Iris pigment epithelial cell (primary cell): Measurements from ENCODE around the gene NGEF.
A peak's percentile ranks its signal among the peaks of the same experiment; 100 is the strongest.

ENCODE experiments used
- DNase-seq: peaks from one replicate; pipeline ENCODE4 v3.0.0-alpha.2; 2011; ENCODE audit warnings: low read depth

Gene NGEF

DNA sequence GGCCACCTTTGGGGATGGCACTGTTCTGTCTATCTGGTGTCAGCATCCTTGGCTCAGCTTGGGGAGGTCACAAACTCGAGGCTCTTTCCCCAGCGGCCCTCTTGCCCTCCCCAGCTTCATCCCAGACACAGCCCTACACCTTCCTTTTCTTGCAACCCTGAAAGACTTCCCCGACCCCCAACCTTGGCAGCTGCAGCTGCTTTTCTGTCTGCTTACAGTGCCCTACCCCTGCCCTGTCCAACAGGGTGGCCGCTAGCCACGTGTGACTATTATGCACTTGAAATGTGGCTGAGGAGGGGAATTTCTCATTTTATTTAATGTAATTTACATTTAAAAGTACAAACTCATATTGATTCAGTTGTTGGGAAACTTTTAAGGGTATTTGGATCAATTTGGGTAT, 41.3 kb downstream of the NGEF start:
- no peak for DNase-seq

DNA sequence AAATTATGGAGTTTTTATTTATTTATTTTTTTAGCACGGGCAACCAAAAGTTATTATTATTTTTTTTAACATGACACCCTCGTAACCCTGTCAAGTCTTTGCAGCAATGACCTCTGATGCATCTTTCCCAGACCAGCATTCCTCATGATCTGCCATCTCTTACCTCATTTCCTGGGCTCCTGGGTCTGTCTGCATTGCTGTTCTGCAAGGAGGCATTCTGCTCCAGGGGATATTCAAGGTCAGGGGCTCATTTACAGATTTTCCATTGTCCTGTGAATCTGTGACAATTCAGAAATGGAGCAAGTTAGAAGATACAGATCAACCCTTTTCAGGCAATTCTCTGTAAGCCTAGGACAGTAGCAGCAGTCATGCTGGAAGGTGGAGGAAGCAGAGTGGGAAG, 43.0 kb downstream of the NGEF start:
- peak; percentile 42 for DNase-seq

DNA sequence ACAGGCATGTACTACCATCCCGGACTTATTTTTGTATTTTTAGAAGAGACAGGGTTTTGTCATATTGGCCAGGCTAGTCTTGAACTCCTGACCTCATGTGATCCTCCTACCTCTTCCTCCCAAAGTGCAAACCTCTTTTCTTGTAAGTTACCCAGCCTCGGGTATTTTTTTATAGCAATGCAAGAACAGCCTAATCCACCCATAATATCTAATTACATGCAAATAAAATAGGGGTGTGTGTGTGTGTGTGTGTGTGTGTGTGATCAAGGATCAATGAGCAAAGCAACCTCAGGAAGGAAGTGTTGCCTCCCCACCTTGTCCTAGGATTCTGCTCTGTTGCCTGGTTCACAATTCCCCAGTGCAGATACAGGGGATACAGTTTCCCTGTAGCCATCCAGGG, 45.6 kb downstream of the NGEF start:
- no peak for DNase-seq

DNA sequence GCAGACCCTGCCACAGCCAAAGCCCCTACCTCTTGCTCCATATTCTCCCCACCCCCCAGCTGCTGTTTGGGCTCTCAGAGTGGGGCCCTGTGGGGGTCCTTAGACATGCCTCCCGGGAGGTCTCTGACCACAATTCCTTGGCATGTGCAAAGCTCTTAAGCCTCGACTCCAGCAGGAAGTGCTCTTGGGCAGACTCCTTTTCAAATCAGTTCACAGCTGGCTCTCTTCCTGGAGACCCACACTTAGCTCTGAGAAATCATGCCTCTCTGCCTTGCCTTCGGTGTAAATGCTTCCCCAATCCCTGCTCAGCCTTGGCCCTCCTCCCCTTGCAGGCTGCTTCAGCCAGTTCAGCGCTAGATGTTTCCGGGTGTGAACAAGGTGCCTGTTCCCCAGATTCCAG, 46.9 kb downstream of the NGEF start:
- DNase-seq: no peak

DNA sequence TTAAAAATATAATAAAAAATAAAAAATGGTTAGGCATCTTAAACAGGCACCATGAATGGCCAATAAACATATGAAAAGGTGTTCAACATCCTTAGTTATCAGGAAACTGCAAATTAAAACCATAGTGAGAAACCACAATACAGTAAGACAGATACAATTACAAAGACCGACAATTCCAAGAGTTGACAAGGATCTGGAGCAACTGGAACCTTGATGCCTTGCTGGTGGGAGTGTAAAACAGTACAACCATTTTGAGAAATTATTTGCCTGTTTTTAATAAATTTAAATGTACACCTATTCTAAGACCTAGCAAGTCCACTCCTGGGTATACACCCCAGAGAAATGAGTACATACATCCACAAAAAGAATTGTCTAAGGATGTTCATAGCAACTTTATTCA, 49.1 kb downstream of the NGEF start:
- no peak for DNase-seq

DNA sequence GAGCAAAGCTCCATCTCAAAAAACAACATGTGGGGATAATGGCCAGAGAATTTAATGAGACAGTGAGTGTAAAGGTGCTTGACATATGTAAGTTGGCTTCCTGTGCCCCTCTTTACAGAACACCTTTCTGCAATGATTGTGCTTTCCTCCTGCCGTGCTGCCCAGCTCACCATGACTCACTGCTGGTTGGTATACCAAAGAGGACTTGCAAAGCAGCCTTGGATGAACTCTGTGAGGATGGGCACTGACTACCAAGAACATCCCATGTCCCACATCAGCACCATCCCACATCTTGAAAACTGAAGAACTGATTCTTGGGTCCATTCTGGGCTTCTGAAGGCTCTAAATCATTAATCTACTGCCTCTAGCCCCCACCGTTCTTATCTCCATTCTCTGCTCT, 52.2 kb downstream of the NGEF start:
- no peak for DNase-seq

DNA sequence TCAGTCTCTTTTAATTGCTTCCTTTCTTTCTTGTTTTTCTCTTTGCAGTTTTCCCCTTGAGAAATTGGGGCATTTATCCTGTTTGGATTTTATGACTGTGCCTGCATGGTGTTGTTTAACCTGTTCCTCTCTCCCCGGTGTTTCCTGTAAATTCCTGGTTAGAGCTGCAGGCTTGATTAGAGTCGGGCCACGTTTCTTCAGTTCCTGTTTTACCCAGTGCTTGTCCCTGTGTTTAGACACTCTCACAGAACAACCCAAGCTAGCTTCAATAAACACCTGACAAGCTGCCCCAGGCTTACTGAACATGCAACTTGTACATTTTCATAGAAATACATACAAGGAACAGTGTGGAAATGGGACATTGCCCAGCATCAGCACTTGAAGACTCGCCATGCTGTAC, 53.9 kb downstream of the NGEF start:
- no peak for DNase-seq

DNA sequence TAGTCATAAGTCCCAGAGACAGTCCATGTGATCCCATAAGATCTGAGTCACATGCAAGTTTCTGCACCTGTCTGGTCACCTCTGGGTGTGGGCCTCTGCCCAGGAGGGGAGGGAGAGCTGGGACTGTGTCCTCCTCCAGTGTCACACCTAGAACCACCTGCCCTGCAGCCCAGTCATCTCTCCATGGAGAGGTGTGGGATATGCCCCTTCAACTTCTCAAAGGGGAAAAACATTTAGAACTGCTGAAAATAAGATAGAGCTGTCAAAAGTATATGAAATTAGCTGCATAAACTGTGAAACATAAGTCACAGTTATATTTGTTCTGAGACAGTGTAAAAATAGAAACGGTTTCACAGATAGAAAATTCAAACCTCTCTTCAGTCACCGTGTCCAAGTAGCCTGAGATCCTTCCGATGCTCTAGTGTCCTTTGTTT, 55.4 kb downstream of the NGEF start:
- DNase-seq: no peak

DNA sequence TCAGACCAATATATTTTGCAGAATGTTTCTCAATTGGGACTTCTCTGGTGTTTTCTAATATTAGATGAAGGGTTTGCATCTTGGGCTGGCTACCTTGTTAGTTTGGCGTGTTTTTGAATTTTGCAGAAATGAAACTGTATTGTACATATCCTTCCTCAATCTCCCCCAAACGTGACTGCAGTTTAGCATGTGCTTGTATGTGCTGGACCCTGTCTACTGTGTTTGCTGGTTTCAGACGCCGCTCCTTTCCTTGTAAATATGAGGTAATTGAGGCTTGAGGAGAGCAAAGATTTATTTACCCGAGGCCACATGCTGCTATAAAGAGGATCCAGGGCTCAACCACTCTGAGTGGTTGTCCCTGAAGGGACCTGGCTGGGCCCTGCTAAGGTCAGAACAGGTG, 57.2 kb downstream of the NGEF start:
- no peak for DNase-seq

DNA sequence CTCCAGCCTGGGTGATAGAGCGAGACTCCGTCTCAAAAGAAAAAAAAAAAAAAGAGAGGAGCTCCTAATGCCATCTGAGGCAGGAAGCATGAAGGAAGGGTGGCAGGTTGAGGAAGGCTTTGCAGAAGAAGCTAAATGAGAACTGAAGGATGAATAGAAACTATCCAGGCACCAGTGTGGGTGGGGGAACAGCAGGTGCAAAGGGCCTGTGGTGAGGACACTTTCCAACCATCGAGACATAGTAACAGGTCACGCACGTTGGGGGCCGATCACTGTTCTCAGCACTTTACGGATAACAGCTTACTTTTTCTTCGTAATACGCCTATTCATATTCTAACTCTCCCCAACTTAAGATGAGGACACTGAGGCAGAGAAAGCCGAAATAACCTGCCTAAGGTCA, 58.4 kb downstream of the NGEF start:
- DNase-seq: no peak

DNA sequence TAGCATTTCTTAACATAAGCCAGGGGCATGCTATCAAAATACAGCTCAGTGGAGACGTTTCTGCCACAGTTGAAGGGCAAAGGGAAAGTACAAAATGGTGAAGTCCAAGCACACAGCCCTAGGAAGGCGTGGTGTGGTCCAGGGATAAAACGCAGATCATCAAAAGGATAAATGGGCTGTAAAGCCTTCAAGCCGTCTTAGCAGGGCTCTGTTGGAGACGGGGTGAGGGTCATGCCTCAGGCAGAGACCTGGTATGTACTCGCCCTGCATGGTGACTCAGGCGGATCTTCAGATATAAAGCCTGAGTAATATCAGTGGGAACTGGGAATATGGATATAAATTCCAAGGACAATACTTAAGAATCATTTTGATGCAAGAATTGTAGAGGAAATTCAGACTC, 61.2 kb downstream of the NGEF start:
- peak; percentile 22 for DNase-seq

DNA sequence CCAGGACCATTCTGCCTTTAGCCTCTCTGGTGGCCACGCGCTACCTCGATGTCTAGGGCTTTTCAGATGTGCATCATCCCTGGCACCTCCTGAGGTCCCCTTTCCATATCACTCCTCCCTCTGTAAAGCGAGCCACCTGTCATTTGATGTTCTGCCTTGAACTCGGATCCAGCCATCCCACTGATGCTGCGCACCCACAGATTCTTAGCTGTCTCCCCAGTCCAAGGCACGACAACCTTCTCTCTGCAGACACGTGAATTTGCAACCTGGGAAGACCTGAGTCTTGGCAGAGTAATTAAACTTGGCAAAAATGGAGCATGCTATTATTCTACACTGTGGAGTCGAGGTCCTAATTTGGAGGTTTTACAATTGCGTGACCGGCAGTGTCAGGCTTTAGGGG, 61.9 kb downstream of the NGEF start:
- no peak for DNase-seq

DNA sequence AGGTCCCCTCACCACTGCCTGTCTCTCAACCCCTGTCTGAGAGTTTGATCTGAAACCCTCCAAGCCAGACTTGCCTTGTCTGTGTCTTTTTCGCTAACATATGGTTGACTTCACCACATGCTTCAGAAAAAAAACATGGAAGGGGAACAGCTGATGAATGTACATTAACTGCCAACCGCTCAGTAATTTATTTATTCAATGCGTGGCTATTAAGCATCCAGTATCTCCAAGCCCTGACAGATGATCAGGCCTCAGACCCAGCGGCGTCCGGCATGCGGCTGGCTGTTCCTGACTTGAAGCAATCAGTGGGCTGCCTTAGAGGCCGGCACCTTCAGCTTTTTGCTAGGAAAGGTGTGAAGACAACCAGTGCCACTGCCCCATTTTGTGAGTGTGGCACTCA, 62.3 kb downstream of the NGEF start:
- no peak for DNase-seq

DNA sequence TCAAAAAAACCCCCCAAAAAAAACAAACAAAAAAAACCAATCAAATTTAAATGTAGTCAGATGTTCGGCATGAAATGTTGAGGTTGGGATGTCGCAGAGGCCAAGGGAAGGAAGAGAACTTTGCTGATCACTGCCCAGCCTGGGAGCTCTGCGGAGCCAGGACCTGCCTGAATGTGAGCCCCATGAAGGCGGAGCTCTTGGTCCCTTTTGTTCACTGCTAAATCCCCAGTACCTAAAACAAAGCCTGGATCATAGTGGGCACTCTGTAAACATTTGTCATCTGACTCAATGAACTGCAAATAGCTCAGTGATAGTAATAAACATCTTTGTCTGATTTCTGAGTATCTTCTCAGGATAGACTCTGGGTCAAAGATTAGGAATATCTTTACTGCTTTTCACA, 64.0 kb downstream of the NGEF start:
- DNase-seq: no peak

DNA sequence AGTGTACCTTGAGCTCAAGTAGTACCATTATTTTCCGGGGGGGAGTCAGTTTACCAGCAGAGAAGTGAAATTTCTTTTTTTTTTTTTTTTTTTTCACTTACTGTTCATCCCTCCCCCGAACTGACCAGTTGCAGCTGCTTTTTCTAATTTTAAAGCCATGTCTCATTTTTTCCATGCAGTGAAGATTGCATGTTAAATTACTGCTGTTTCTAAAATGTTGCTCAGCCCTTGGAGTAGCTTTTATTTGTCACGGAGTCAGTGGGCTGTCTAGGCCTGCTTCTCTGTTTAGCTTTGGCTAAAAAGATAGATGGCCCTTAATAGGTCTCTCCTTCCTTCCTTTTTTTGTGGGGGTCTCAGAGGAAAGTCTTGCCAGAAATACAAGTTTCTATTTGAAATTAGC, 70.2 kb downstream of the NGEF start:
- DNase-seq: no peak

DNA sequence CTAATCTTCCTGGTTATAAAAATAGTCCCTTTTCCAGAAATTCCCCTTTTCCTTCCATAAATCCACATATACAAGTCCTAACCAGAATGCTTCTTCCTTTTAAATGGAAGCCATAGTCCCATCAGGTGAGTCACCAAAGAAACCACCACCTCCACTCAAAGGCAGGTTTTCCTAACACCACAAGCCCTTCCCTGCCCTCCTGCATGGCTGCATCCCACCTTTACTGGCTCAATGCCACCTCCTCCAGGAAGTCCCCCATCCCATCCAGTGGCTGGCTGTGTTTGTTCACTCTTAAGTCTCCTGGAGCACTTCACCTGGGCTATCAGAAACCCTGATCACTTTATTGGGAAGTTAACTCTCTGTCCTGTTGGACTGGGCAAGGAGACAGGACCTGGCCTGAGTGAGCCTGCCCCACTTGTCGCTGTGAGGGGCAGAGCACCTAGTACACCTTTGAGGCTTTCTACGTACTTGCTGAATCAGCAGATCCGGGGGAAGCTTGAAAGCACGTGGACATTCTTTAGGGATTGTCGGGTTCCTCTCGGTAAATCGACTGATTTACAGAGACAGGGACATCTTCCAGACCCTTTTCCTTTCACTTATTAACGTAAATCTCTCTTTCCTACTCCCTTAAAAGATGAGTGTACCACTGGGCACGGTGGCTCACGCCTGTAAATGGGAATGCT, 71.0 kb downstream of the NGEF start:
- DNase-seq: no peak

DNA sequence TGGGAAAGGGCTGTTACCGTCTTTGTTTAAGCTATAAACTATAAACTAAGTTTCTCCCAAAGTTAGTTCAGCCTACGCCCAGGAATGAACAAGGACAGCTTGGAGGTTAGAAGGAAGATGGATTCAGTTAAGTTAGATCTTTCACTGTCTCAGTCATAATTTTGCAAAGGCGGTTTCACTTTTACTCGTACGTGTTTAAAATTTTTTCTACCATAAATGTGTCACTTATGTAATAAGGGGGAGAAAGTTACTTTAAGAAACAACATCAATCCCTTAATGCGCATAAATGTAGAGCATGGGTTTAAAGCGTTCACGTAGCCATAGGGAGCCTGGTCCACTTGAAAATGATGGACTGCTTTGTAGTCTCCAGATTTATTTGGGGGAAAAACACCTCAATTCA, 71.7 kb downstream of the NGEF start:
- DNase-seq: no peak

DNA sequence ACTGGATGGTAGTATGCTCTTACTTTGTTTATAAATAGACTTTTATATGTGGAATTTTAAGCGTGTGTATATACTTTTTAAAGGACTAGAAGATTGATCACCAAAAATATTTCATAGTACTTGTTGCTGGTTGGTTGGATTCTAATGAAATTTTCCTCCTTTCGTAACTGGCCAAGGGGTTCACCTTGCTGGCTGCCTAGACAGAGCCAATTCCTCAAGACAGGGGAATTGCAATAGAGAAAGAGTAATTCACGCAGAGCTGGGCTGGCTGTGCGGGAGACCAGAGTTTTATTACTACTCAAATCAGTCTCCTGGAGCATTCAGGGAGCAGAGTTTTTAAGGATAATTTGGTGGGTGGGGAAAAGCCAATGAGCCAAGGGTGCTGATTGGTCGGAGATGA, 72.3 kb downstream of the NGEF start:
- no peak for DNase-seq

DNA sequence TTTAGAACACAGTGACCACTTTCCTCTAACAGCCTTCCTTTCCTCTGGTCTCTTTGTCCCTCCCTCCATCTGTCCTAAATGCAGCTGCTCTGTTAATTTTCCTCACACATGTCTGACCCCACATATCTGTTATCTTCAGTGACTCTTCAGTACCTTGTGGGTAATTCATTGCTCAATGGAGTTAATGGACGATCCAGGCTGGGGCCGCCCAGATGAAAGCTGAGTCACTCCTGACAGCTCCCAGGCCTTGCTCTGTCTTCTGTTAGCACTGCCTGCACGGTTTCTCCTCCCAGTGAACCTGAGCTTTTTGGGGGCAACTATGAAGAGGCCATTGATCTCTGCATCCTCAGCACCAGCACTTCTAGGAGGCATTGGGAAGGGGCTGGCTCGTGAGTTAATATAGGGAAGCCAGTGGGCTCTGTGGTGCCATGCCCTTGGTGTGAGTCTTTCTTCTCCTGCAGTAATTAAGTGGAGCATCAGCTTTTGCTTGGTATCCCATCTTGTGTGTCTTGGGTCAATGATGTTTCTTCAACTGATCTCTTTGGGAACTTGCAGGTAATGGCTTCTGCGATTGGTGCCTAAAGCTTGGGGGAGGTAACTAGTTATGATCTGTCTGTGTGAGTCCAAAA, 75.7 kb downstream of the NGEF start:
- peak; percentile 83 for DNase-seq

DNA sequence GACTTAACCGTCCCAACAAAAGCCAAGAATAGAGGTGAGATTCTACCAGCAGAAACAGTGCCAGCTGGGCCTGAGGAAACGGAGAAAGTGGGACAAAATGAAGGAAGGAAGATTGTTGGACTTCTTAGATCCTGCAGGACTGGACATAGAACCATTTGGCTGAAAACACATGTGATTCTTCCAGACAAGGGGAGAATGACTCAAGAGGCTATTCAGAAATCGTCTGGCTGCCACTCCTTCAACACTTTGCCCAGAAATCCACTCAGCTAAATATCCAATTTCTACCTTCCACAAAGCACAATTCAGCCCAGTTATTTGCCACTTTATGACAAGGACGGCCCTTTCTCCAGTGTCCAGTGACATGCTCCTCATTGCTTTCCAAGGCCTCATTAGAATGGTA, 81.4 kb downstream of the NGEF start:
- no peak for DNase-seq

DNA sequence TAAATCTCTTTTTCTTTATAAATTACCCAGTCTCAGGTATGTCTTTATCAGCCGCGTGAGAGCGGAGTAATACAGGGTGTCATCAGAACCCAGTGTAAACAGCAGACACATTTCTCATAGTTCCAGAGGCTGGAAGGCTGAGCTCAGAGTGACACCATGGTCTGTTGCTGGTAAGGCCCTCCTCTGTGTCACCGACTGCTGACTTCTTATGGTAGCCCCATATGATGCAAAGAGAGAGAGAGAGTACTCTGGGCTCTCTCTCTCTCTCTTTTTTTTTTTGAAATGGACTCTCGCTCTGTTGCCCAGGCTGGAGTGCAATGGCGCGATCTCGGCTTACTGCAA, 83.0 kb downstream of the NGEF start:
- no peak for DNase-seq

DNA sequence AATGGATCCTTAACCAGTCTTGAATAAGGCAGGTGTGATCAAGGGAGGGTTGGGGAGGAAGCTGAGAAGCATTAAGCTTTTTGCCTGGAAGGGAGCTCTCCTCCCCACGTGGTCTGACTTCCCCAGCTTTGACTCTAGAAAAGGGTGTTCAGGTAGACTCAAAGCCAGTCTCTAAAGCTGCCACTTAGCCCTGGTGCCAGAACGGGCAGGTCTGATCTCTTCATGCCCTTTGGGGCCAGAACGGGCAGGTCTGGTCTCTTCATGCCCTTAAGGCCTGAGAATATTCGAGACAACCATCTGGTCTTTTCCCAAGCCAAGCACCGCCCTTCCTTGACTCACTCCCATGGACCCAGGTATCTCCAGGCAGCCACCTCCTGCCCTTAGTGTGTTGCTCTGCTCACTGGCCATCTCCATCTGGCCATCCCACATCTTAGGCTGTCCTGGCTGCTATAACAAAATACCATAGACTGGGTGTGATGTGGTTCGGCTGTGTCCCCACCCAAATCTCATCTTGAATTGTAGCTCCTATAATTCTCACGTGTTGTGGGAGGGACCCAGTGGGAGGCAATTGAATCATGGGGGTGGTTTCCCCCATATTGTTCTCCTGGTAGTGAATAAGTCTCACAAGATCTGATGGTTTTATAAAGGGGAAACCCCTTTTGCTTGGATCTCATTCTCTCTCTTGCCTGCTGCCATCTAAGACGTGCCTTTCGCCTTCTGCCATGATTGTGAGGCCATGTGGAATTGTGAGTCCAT, 83.6 kb downstream of the NGEF start:
- no peak for DNase-seq

DNA sequence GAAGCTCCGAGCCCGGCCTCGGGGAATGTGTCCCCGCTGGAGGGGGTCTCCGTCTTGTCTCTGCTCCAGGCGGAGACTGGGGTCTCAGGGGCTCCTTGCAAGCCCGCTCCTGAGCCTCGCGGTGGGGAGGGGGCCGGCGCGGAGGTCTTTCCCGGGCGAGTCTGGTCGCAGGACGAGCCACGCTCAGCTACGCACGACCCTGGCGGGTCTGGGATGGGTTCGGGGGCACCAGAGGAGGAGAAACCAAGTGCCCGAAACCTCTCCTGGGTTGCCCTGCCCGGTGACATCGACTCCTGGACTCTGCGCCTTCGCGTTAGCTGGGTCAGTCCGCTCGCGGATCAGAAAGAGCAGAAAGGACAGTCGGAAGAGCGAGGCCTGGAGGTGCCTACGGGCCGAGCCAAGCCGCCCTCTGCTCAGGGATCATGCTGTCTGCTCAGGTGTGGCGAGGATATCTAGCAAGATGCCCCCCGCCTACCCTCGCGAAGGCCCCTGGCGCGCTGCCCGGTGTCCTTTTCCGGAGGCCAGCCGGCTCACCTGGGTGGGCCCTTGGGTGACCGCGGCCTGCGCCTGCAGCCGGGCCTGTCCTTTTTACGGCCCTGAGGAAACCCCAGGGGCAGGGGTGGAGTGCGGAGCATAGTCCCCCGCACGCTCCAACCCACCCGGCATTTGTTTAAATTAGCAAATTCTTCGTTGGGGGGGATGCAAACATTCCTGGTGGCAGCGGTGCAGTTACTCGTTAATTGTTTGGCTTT, 84.3 kb downstream of the NGEF start:
- DNase-seq: no peak
